Measurements from ENCODE around the gene ROR2.
"Not testable (repeated sequence)": the region's sequence is repeated elsewhere in the genome, so short reads cannot be mapped to it uniquely, and the experiment has no call there.

Gene ROR2

DNA sequence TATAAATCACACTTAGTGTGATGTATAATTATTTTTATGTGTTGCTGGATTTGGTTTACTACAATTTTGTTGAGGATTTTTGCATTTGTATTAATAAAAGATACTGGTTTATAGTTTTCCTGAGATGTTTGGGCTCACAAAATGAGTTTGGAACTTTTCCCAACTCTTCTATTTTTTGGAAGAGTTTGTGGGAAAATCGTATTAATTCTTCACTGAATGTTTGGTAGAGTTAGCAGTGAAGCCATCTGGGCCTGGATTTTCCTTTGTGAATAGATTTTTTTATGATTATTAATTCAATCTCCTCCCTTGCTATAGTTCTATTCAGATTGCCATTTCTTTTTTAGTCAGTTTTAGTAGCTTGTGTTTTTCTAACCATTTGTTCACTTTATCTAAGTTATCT is 324.7 kb downstream of the ROR2 start:
- no peak for DNase-seq (ENCODE audit: low spot score)

DNA sequence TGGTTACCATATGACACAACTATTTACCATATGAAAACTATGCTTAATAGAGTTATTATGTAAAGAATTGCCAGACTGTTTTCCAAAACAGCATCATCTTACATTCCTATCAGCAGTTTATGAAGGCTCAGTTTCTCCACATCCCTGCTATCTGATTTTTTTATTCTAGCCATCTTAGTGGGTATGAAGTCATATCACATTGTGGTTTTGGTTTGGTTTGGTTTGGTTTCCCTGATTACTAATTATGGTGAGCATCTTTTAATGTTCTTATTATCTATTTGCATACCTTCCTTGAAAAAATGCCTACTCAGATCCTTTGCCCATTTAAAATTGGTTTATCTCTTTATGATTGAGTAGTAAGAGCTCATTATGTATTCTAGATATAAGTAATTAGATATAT is 327.0 kb downstream of the ROR2 start:
- DNase-seq (ENCODE audit: low spot score), result no peak

DNA sequence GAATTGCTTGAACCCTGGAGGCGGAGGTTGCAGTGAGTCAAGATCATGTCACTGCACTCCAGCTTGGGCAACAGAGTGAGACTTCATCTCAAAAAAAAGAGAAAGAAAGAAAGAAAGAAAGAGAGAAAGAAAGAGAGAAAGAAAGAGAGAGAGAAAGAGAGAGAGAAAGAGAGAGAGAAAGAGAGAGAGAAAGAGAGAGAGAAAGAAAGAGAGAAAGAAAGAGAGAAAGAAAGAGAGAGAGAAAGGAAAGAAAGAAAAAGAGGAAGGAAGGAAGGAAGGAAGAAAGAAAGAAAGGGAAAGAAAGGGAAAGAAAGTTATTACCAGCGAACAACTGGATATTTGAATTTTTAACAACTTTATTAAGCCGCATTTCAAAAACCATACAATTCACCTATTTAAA is 327.9 kb downstream of the ROR2 start:
- not testable (repeated sequence) for DNase-seq (ENCODE audit: low spot score)

DNA sequence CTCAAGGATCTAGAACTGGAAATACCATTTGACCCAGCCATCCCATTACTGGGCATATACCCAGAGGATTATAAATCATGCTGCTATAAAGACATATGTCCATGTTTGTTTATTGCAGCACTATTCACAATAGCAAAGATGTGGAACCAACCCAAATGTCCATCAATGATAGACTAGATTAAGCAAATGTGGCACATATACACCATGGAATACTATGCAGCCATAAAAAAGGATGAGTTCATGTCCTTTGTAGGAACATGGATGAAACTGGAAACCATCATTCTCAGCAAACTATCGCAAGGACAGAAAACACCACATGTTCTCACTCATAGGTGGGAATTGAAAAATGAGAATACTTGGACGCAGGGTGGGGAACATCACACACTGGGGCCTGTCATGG is 336.0 kb downstream of the ROR2 start:
- DNase-seq (ENCODE audit: low spot score), result not testable (repeated sequence)

DNA sequence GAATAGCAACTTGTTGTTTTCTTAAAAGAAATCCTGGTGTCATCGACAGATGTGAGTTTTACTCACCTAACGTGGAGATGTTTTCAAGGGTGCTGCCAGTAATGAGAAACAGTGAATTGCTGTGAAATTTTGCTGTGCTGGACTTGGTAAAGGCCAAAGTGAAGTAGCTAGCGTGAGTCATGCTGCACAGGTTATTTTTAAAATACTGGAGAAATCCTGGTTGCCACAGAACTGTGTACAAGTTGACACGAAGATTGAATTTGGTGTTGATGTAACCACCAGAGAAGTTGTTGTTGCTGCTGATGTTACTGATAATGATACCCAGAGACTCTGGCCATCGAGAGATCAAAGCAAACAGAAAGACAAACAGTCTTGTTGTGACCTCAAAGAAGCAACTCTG is 338.4 kb downstream of the ROR2 start:
- no peak for DNase-seq (ENCODE audit: low spot score)

DNA sequence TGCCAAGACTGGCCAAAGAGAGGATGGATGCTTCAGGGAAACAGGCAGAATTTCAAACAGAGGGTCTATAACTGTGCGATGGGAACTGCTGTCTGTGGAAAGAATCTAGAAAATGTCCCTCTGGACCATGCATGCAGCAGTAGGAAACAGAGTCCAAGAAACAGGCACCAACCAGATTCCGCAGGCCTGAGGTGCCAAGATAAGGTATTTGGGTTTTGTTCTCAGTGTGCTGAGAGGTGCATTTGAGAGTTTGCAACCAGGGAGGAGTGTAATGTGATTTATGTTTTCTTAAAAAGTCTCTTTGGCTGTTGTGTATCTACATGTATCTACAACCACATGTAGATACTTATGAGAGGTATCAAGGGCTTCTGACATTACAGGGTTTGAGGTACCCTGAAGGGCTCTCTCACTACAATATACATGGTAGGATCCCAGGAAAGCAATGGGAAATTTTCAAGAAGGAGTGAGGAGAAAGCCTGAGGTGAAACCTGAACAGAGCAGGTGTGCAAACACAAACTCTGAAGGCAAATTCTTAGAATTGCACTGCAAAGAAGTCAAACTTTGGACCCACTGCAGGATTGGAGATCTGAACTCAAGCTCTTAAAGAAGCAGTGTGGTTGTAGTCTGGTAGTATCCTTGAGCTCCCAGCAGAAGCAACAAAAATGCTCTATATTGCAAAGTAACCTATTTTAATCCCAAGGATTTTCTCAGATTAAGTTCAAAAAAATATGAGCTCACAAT is 343.6 kb downstream of the ROR2 start:
- no peak for DNase-seq (ENCODE audit: low spot score)

DNA sequence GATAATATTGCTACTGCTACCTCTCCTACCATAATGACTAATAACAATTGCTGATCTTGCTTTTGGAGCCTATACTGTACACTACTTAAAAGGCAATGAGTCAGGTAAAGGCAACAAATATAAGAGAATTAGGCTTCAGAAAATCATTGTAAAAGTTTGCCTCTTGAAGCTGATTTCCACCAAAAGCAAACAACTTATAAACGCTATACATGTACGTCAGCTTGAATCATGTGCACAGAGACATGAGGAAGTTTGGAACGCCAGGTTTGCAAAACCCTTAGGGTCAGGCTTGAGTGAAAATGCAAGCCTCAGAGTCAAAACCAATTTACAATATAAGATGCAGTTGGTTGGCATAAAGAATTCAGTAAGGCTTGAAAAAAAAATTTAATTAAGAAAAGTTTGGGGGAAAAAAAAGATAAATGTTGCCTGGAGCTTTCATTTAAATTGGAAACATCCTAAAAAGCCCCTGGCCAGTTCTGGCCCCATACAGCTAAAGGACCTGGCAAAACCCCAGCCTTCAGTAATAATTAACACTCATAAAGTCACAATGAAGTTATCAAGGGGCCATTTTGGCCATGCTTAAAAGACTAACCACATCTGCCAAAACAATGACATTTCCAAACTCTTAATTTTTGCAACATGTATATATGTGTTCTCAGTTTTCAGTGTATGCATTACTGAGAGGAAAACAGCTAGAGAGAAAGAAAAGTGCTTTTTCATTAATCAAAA is 345.4 kb downstream of the ROR2 start:
- no peak for DNase-seq (ENCODE audit: low spot score)

DNA sequence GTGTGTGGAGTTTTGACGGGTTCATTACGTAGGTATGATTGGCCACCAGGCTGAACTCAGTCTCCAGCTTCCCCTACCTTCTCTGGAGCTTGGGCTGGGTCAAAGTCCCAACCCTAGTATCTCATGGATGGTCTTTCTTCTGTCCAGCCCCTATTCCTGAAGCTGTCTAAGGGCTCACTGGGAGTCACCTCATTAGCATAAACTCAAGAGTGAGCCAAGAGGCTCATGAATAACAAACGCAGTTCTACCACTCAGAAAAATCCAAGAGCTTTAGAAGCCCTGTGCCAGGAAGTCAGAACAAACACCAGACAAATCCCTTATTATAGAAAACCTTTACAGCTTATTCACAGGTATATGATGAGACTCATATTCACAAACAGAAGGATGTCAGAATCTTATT is 346.1 kb downstream of the ROR2 start:
- no peak for DNase-seq (ENCODE audit: low spot score)

DNA sequence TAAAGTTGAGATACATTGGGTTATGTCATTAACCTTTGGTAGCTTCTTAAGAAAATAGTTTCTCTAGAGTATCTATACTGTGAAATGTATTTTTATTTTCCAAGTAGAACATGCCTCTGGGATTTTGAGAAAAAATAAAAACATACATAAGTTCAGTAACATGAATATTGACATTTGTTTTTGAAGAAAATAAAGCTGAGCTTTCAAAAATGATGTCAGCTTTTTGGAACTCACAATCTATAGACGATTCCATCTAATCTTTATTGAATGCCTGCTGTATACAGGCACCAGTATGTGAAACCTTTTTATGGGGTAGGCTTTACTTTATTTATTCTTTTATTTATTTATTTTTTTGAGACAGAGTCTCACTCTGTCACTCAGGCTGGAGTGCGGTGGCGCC is 350.5 kb downstream of the ROR2 start:
- no peak for DNase-seq (ENCODE audit: low spot score)

DNA sequence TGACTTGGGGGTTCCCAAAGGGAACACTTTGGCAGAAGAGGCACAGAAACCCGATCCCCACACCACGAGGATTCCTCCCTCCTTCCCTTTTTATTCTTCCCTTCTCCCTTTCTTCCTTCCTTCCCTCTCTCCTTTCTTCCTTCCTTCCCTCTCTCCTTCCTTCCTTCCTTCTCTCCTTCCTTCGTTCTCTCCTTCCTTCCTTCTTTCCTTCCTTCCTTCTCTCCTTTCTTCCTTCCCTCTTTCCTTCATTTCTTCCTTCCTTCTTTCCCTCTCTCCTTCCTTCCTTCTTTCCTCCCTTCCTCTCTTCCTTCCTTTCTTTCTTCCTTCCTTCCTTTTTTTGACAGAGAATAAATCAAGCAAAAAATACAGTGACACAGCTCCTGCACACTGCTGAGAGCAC is 358.4 kb downstream of the ROR2 start:
- DNase-seq (ENCODE audit: low spot score), result no peak

DNA sequence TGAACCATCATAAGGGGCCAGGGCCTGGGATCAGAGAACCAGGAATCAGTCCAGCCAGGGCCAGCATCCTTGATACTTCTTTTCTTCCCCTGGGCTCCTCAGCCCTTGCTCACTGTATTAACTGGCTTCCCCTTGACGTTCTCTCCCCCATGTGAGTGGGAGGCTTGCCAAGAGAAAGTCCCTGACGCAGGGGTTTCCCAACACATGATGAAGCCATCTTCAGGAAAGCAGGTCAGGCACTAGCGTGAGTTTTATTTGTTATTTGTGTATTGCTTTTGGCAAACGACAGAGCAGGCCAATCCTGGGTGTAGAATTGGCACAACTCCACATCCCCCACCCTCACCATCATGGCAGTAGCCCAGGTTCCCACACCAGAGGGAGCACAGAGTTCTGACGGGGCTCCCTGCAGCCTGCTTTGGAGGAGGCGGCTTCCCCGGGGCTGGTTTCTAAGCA is 360.9 kb downstream of the ROR2 start:
- no peak for DNase-seq (ENCODE audit: low spot score)

DNA sequence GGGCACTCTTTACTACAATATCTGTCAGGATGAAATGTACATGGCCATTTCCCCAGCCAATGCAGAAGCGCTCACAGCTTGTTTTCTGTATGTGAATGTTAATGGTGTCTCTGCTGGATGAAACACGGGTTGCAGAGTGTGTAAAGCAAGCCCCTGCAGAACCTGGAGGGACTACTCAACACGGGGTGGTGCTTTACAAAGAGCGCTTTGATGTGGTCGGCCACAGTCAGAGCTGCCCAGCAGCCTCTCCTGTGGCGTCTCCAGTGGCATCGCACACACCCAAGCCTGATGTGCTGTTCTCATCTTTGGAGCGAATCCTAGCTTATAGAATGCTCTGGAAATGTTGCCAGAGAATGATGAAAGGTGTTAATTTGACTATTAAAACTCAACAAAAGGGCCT is 363.7 kb downstream of the ROR2 start:
- no peak for DNase-seq (ENCODE audit: low spot score)

DNA sequence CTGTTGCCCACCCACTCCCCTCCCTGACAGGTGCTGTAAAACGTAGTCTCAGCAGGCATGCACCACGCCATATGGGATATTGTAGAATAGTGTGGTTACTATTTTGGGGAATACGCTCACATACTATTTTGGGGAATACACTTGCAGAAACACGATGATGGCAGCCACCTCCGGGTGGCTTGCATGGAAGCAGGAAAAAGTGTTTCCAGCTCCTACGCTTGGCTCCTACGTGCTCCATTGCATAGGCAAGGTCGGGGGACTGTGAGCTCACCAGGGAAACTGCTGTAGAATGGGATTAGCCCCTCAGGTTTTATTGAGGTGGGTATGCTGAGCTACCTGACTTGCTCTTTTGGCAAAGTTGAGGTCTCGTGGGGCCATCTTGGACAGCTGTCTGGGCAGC is 366.1 kb downstream of the ROR2 start:
- DNase-seq (ENCODE audit: low spot score), result no peak

DNA sequence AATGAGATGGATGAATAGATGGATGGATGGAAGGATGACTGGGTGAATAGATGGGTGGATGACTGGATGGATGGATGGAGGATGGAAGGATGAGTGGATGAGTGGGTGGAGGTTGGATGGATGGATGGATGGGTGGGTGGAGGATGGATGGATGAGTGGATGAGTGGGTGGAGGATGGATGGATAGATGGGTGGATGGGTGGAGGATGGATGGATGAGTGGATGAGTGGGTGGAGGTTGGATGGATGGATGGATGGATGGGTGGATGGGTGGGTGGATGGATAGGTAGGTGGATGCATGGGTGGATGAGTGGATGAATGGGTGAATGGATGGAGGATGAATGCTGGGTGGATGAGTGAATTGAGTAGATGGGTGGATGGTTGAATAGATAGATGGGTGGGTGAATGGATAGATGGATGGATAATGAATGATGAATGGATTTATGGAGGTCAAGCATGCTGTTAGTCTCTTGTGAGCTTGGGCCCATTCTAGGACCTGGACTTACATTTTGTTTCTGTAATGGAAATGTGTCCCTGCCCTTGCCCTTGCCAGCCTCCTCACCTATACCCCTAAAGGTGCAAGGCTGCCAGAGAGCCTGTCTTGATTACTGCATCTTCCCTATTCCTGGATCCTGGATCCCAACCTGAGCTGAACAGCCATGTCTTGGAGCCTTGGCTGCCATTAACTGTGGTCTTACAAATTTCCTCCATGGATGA is 366.7 kb downstream of the ROR2 start:
- no peak for DNase-seq (ENCODE audit: low spot score)

DNA sequence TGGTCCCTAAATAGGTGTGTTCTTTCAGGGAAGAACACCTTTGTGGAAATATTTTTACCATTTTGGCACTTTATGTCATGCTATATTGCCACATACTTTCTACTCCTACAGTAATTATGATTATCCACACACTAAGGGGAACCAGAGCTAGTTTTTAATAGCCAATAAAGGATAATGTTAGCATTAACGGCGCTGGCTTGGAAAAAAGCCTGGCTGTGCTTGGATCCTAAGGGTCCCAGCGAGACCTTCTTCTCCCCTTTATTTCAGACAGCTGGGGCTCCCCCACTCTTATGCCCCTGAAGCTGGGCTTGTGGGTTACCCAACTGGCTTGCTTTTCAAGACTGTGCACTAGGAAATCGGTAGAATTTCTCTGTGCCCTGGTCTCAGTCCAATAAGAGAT is 367.8 kb downstream of the ROR2 start:
- DNase-seq (ENCODE audit: low spot score), result no peak

DNA sequence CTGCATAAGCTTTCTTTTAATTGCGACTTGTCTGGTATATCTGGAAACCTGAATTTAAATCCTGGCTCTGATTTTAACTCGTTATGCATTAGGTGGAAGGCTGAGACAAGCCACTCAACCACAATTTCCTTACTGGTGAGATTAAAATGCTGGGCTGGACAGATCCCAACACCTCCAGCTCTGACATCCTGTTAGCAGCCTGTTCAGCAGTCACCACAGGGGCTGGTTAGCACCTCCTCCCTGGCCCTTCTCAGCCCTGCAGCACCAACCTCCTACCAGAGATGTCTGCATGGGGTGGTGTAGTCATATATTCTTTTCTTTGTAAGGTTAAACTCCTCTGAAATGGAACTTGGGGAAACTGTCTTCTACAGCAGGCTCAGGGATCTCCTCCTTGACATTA is 369.9 kb downstream of the ROR2 start:
- no peak for DNase-seq (ENCODE audit: low spot score)

DNA sequence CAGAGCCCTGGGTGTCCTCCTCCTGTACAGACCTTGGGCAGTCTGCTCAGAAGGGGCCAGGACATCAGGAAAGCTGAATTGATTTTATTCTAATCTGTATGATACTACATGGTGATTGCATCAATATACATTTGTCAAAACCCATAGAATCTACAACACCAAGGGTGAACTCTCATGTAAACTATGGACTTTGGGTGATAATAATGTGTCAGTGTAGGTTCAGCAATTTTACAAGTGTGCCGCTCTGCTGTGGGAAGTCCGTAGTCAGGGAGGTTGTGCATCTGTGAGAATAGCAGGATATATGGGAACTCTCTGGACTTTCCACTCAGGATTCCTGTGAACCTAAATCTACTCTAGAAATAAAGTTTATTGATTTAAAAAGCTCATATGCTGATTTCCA is 371.1 kb downstream of the ROR2 start:
- no peak for DNase-seq (ENCODE audit: low spot score)

DNA sequence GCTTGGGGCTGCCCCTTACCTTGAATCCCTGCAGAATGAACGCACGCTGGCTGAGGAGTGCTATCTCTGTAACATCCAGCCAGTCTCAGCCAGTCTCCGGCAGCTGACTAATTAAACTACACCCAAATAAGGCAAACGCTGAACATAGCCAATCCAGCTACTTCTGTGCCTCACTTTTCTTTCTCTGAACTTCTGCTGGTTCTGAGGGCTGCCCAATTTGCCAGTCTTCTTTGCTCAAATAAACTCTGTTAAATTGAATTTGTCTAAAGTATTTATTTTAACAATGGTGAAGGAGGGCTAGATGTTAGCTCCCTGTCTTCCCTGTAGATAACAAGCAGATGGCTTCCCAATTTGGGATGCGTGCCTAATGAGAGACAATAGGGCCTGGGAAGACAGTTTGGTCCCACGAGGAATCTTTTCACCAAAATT is 372.4 kb downstream of the ROR2 start:
- no peak for DNase-seq (ENCODE audit: low spot score)

DNA sequence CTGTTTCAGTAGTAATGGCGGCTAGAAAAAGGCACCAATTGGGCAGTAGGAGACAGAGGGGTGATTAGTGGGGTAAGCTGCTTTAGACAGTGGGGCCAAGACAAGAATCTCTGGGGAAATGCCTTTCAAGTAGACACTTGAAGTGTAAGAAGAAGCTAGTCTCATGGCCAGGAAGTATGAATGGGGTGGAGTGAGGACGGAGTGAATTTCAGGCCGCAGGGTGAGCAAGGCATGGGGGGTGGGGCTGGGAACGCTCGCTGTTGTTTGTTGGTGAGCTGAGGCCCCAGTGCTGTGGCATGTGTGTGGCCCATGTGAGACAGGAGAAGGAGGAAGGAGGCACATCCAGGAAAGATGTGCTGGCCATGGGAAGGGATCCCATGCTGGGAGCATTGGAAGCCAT is 377.2 kb downstream of the ROR2 start:
- no peak for DNase-seq (ENCODE audit: low spot score)

DNA sequence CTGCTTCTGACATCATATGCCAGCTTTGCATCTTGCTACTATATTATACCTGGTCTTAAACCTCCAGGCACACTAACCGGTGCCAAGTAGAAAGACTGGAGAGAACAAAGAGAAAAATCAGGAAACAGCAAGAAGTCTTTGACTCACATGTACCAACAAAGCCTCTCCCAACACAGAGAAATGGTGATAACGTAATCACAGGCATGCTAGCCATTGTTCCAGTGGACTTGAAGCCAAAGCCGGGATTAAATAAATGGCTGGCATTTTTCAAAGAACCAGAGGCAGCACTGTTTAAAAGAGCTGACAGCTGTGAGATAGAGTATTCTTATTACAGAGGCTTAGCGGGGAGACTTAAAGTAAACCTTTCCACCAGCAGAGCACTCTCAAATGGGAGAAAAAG is 378.0 kb downstream of the ROR2 start:
- DNase-seq (ENCODE audit: low spot score), result no peak

DNA sequence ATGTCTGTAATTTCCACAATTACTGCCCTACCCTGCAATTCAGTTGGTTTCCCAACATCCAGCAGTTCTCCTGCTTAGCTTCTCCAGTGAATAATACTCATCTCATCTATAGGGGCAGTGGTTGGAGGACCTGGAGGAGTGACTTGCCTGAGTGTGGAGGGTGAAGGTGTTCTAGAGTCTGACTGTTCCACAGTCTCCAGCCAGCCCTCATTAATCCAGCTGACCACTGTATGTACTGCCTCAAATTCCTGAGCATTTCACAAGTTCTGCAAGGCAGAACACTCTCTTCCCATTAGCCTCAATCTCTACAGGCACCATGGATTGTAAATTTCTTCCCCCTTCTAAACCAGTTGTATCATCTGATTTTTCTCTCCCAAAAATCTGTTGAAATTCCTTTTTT is 379.0 kb downstream of the ROR2 start:
- DNase-seq (ENCODE audit: low spot score), result no peak

DNA sequence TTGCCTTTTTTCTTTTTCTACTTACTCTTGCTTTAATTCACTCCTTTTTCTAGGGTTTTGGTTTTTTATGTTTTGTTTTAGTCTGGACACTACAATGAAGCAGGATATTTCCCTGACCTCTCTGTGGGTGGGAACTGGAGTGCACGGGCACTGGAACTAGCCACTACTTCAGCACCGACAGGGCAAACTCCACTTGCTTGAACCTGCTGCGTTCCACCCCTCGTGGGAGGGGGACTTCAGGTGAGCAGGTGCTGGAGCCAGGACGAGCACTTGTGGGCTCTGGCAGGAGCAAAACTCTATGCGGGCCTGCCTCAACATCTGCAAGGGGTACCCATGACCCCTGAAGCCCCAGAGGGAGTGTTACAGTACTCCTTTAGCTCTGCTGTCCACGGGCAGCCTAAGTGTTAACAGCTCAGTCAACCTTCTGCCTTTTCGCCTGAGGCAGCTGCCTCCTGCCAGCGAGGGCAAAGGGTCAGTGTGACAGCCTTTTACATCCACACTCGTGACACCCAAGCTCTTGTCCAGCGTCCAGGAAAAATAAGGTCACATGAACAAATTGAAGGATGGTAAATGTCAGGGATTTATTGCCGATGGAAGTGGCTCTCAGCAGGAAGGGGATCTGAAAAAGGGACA is 382.3 kb downstream of the ROR2 start:
- DNase-seq (ENCODE audit: low spot score), result no peak

Measured in LoVo (cell line).